Tibial artery (tissue), 4 donors: Measurements from ENCODE around the gene WDR44.

Source experiments
- DNase-seq, 2 donors: peaks; one replicate each; pipeline ENCODE4 v3.0.0-alpha.2; 2019
- H3K27ac ChIP-seq, 2 donors: fragments of 200-600 bp; sonication (generic) in 1 of 2; 1 replicate in 1 of 2; 2 replicates in 1 of 2; pipeline ENCODE4 v1.5.1; 2018 to 2019; ENCODE audit warnings: mild to moderate bottlenecking in 1 of 2
- H3K27me3 ChIP-seq, 2 donors: fragments of 200-600 bp; sonication (generic) in 1 of 2; one replicate each; pipeline versions ENCODE4 v1.5.1 to v1.6.0; 2016 to 2019
- H3K36me3 ChIP-seq, 3 donors: fragments of 200-600 bp; sonication (generic) in 2 of 3; one replicate each; pipeline ENCODE4 v1.5.1; 2016 to 2019; ENCODE audit warnings: mild to moderate bottlenecking in 2 of 3
- H3K4me1 ChIP-seq, 4 donors: fragments of 200-600 bp; sonication (generic) in 2 of 4; 1 replicate in 3 of 4; 2 replicates in 1 of 4; pipeline ENCODE4 v1.5.1; 2016 to 2019
- H3K4me3 ChIP-seq, 2 donors: fragments of 200-600 bp; sonication (generic) in 1 of 2; 1 replicate in 1 of 2; 2 replicates in 1 of 2; pipeline ENCODE4 v1.5.1; 2018 to 2019; ENCODE audit warnings: mild to moderate bottlenecking in 2 of 2
- H3K9me3 ChIP-seq, 3 donors: fragments of 200-600 bp; sonication (generic) in 1 of 3; one replicate each; pipeline ENCODE4 v1.5.1; 2016 to 2019
- intact Hi-C: fragments of 100-400 bp; cut with DNase I; formaldehyde crosslinking; loops from one replicate; pipeline ENCODE4 v1.15.0; 2023; ENCODE audit warnings: low total_unique reads
- TF ChIP-seq, protein P1 (sequence below), 2 experiments: fragments of 200-600 bp in 1 of 2; fragments of 450-650 bp in 1 of 2; IDR thresholded peaks; one replicate each; pipeline ENCODE4 v1.5.1; 2017 to 2019; ENCODE audit warnings: antibody characterized with exemption in 2 of 2, mild to moderate bottlenecking in 1 of 2, moderate library complexity in 1 of 2

The WDR44 gene

DNA sequence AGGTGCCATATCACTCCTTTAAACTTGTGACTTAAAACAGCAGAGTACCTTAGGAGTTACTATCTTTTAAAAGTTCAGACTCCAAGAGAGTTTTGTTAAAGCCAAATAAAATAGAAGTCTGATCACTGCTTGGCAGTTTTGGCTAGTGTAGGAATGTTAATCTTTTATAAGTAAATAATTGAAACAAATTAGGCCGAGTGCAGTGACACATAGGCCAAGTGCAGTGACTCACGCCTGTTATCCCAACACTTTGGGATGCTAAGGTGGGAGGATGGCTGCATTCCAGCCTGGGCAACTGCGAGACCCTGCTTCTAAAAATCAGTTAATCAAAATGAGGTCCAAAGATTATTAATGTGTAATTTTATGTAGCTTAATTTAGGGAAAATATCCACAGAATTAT, 37.2 kb downstream of the WDR44 start:
- no peak for DNase-seq
- no peaks in the 10 kb centered on the region for H3K9me3 ChIP-seq
- no peaks in the 10 kb centered on the region for H3K27me3 ChIP-seq
- TF ChIP-seq, protein P1, sequence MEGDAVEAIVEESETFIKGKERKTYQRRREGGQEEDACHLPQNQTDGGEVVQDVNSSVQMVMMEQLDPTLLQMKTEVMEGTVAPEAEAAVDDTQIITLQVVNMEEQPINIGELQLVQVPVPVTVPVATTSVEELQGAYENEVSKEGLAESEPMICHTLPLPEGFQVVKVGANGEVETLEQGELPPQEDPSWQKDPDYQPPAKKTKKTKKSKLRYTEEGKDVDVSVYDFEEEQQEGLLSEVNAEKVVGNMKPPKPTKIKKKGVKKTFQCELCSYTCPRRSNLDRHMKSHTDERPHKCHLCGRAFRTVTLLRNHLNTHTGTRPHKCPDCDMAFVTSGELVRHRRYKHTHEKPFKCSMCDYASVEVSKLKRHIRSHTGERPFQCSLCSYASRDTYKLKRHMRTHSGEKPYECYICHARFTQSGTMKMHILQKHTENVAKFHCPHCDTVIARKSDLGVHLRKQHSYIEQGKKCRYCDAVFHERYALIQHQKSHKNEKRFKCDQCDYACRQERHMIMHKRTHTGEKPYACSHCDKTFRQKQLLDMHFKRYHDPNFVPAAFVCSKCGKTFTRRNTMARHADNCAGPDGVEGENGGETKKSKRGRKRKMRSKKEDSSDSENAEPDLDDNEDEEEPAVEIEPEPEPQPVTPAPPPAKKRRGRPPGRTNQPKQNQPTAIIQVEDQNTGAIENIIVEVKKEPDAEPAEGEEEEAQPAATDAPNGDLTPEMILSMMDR (IDR thresholded peaks at IDR 0.05): no peak
- no peak overlapping the region for H3K27ac ChIP-seq
- peaks cover 0 to 7% (median 0%) of the 10 kb centered on the region in 4 donors for H3K4me1 ChIP-seq
- H3K4me3 ChIP-seq: no peak overlapping the region
- intact Hi-C loops: no loop called here
- no peaks in the 10 kb centered on the region for H3K36me3 ChIP-seq

DNA sequence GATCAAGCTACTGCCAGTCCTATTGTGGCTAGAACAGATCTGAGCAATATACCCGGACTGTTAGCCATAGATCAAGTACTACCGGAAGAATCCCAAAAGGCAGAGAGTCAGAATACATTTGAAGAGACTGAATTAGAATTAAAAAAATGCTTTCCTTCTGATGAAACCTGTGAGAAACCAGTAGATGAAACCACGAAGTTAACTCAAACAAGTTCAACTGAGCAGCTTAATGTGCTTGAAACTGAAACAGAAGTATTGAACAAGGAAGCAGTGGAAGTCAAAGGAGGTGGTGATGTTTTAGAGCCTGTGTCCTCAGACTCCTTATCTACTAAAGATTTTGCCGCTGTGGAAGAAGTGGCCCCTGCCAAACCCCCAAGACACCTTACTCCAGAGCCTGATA, 46.8 kb downstream of the WDR44 start:
- Histone ChIP-seq H3K27me3 (no peaks in the 10 kb centered on the region), H3K36me3 (peaks cover 3 to 10% (median 6%) of the 10 kb centered on the region in 3 donors)
- intact Hi-C loops: no loop called here

DNA sequence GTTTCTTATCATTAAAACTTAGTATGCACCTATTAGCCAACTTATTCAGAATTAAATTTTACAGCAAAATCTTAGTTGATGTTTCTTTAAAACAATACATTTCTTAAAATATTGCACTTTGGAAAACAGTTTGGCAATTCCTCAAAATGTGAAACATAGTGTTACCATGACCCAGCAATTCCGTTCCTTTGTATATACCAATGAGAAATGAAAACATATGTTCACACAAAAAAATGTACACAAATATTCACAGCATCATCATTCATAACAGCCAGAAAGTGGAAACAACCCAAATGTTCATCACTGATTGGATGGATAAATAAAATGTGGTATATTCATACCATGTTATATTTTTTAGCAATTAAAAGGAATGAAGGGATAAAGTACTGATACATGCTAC, 50.2 kb downstream of the WDR44 start:
- H3K4me3 ChIP-seq: no peak overlapping the region
- no peak for DNase-seq
- H3K27ac ChIP-seq: no peak overlapping the region
- no peaks in the 10 kb centered on the region for H3K4me1 ChIP-seq
- intact Hi-C loops: no loop called here
- H3K9me3 ChIP-seq: no peaks in the 10 kb centered on the region
- H3K27me3 ChIP-seq: no peaks in the 10 kb centered on the region
- TF ChIP-seq, protein P1 (IDR thresholded peaks at IDR 0.05): no peak
- peaks cover 10 to 26% (median 16%) of the 10 kb centered on the region in 3 donors for H3K36me3 ChIP-seq

More for the DNA sequence above, 46.8 kb downstream of the WDR44 start:
- Histone ChIP-seq H3K4me1 (no peaks in the 10 kb centered on the region), H3K9me3 (no peaks in the 10 kb centered on the region), H3K27ac (no peak overlapping the region), H3K4me3 (no peak overlapping the region)
- TF ChIP-seq, protein P1 (IDR thresholded peaks at IDR 0.05): no peak
- no peak for DNase-seq

DNA sequence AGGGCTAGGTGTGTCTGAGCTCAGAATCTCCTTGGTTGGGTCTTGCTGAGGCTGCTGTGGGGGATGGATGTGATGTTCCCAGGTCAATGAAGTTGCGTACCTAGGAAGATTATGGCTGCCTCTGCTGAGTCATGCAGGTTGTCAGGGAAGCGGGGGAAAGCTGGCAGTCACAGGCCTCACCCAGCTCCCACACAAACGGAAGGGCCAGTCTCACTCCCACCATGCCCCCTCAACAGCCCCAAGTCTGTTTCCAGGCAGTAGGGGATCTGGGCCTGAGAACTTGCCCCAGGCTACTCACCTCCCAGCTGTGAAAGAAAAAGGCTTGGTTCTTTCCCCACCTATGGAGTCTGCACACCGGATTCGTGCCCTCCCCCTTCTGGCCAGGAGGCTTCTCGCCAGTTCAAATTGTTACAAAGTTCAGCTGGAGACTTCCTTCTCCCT, 72.9 kb downstream of the WDR44 start:
- DNase-seq: no peak

DNA sequence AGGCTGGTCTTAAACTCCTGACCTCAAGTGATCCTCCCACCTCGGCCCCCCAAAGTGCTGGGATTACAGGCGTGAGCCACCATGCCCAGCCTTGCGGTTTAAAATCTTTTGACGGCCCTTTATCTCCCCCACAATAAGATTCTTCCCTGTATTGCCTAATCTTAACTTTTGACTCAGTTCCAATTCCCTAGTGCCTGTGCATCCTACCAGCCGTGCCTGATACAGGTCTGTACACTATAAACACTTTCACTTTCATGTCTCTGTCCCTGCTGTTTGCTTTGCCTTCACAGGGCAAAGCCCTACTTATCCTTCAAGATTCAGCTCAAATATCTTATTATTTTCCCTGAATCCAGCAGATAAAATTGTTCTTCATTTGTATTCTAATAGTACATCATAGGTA, 74.6 kb downstream of the WDR44 start:
- TF ChIP-seq, protein P1 (IDR thresholded peaks at IDR 0.05): no peak
- DNase-seq: no peak
- Histone ChIP-seq H3K9me3 (no peaks in the 10 kb centered on the region), H3K4me1 (no peaks in the 10 kb centered on the region), H3K4me3 (no peak overlapping the region), H3K36me3 (peaks cover 0 to 15% (median 0%) of the 10 kb centered on the region in 3 donors), H3K27ac (no peak overlapping the region), H3K27me3 (no peaks in the 10 kb centered on the region)
- intact Hi-C loops: no loop called here

More for the DNA sequence above, 72.9 kb downstream of the WDR44 start:
- Histone ChIP-seq H3K36me3 (peaks cover 0 to 15% (median 0%) of the 10 kb centered on the region in 3 donors), H3K27me3 (no peaks in the 10 kb centered on the region), H3K4me1 (no peaks in the 10 kb centered on the region), H3K27ac (no peak overlapping the region), H3K4me3 (no peak overlapping the region), H3K9me3 (no peaks in the 10 kb centered on the region)
- TF ChIP-seq, protein P1 (IDR thresholded peaks at IDR 0.05): no peak
- intact Hi-C loops: no loop called here

DNA sequence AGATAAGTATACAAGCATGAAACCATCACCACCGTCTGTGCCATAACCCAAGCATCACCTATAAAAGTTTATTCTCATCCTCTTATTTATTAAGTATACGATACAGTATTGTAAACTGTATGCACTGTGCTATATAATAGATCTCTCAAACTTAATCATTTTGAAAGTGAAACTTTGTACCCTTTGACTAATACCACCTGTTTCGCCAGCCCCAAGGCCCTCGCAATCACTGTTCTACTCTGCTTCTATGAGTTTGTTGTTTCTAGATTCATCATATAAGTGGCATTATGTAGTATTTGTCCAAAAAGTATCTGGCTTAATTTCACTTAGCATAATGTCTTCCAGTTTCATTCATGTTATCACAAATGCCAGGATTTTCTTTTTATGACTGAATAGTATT, 77.7 kb downstream of the WDR44 start:
- intact Hi-C loops: no loop called here
- peaks cover 0 to 10% (median 0%) of the 10 kb centered on the region in 3 donors for H3K36me3 ChIP-seq
- no peaks in the 10 kb centered on the region for H3K4me1 ChIP-seq
- no peak overlapping the region for H3K4me3 ChIP-seq
- no peak for DNase-seq
- TF ChIP-seq, protein P1 (IDR thresholded peaks at IDR 0.05): no peak
- H3K9me3 ChIP-seq: no peaks in the 10 kb centered on the region
- H3K27ac ChIP-seq: no peak overlapping the region
- no peaks in the 10 kb centered on the region for H3K27me3 ChIP-seq
